B cell (primary cell): Measurements from ENCODE around the gene MARCHF4. TPM values are rescaled to one million over a fixed set of nuclear protein-coding genes. Genes with fewer than 3 reads are reported as not detected.

Source experiments
- ATAC-seq: fragments of 200-7000 bp; cut with Tn5 transposase; one replicate; pipeline ENCODE4 v1.10.0; 2021; ENCODE audit warnings: low read depth, mild to moderate bottlenecking, moderate number of reproducible peaks, moderate library complexity
- CTCF ChIA-PET: fragments of 350-600 bp; sonication (Branson Sonifier 250); formaldehyde crosslinking; loops from one replicate; lab custom pipeline; 2021; ENCODE audit warnings: antibody characterized with exemption, inconsistent platforms; lab: Charles Lee
- POLR2A ChIA-PET: fragments of 350-600 bp; sonication (Branson Sonifier 250); formaldehyde crosslinking; loops from one replicate; lab custom pipeline; 2021; ENCODE audit warnings: antibody characterized with exemption; lab: Charles Lee
- DNase-seq: peaks from one replicate; pipeline ENCODE4 v3.0.0; 2013
- H2AFZ ChIP-seq: 2 replicates; pipeline ENCODE4 v1.6.1; 2012; ENCODE audit warnings: mild to moderate bottlenecking, low read depth, low read length; ENCODE audit not compliant: insufficient read depth, poor library complexity, severe bottlenecking
- H3K27ac ChIP-seq, 2 donors: 1 replicate in 1 of 2; 2 replicates in 1 of 2; pipeline ENCODE4 v1.5.1; 2012 to 2013; ENCODE audit warnings: low read length in 2 of 2, mild to moderate bottlenecking in 2 of 2, moderate library complexity in 1 of 2
- H3K27me3 ChIP-seq, 4 experiments: fragments of 200-600 bp in 1 of 4; sonication (generic) in 1 of 4; replicated peaks in 1 of 4; 1 replicate in 2 of 4; 2 replicates in 2 of 4; pipeline versions ENCODE4 v1.6.1 to v1.7.0; 2013 to 2016; ENCODE audit warnings: low read length in 3 of 4, mild to moderate bottlenecking in 2 of 4, mixed read lengths in 1 of 4, moderate library complexity in 1 of 4; ENCODE audit not compliant: insufficient read depth in 4 of 4, control insufficient read depth in 3 of 4; ENCODE audit errors: control extremely low read depth in 1 of 4
- H3K36me3 ChIP-seq, 2 experiments: replicated peaks in 1 of 2; 1 replicate in 1 of 2; 2 replicates in 1 of 2; pipeline versions ENCODE4 v1.6.1 to v1.7.1; 2013; ENCODE audit warnings: low read length in 1 of 2; ENCODE audit not compliant: insufficient read depth in 2 of 2, control insufficient read depth in 1 of 2; ENCODE audit errors: control extremely low read depth in 1 of 2, extremely low read depth in 1 of 2
- H3K4me1 ChIP-seq, 2 donors: fragments of 200-600 bp in 1 of 2; sonication (generic) in 1 of 2; 1 replicate in 1 of 2; 2 replicates in 1 of 2; pipeline versions ENCODE4 v1.5.1 to v1.6.1; 2013 to 2017; ENCODE audit warnings: low read length in 2 of 2; ENCODE audit not compliant: control insufficient read depth in 2 of 2, insufficient read depth in 2 of 2
- H3K4me2 ChIP-seq: replicated peaks from 2 replicates; pipeline ENCODE3; 2012; ENCODE audit warnings: mild to moderate bottlenecking, low read depth, low read length; ENCODE audit not compliant: poor library complexity, severe bottlenecking
- H3K4me3 ChIP-seq, 5 experiments: fragments of 200-600 bp in 1 of 5; sonication (generic) in 1 of 5; 1 replicate in 3 of 5; 2 replicates in 2 of 5; pipeline versions ENCODE4 v1.5.1 to v1.7.0; 2011 to 2016; ENCODE audit warnings: low read length in 4 of 5, mild to moderate bottlenecking in 4 of 5, low read depth in 2 of 5, control low read depth in 1 of 5, moderate library complexity in 1 of 5; ENCODE audit not compliant: insufficient read depth in 1 of 5; ENCODE audit errors: control extremely low read depth in 1 of 5, extremely low read depth in 1 of 5
- H3K79me2 ChIP-seq: fragments of 200-600 bp; sonication (generic); one replicate; pipeline ENCODE4 v1.6.0; 2016; ENCODE audit warnings: low read length; ENCODE audit not compliant: control insufficient read depth, insufficient read depth
- H3K9ac ChIP-seq: fragments of 200-600 bp; sonication (generic); 2 replicates; pipeline ENCODE4 v1.6.1; 2017; ENCODE audit warnings: mild to moderate bottlenecking, low read length, moderate library complexity
- H3K9me3 ChIP-seq, 3 donors: one replicate each; pipeline versions ENCODE4 v1.6.1 to v1.7.1; 2013; ENCODE audit warnings: low read length in 2 of 3; ENCODE audit not compliant: control insufficient read depth in 2 of 3, insufficient read depth in 1 of 3; ENCODE audit errors: control extremely low read depth in 1 of 3
- H4K20me1 ChIP-seq: 2 replicates; pipeline ENCODE4 v1.6.0; 2012; ENCODE audit warnings: mild to moderate bottlenecking, low read length; ENCODE audit not compliant: insufficient read depth, control insufficient read depth, poor library complexity, severe bottlenecking
- H3K27ac Mint-ChIP-seq: one replicate; pipeline ENCODE4 v1.8.0; 2021; ENCODE audit warnings: mixed read lengths
- H3K27me3 Mint-ChIP-seq: one replicate; pipeline ENCODE4 v1.8.0; 2021; ENCODE audit warnings: mixed read lengths
- H3K4me1 Mint-ChIP-seq: one replicate; pipeline ENCODE4 v1.8.0; 2021; ENCODE audit warnings: mixed read lengths
- H3K4me3 Mint-ChIP-seq: one replicate; pipeline ENCODE4 v1.8.0; 2021; ENCODE audit warnings: mixed read lengths
- H3K9me3 Mint-ChIP-seq: one replicate; pipeline ENCODE4 v1.8.0; 2022; ENCODE audit warnings: mixed read lengths; ENCODE audit not compliant: insufficient read depth
- EZH2 ChIP-seq: IDR thresholded peaks from 2 replicates; pipeline ENCODE4 v1.6.1; 2012; ENCODE audit warnings: borderline replicate concordance, low read depth, mild to moderate bottlenecking, moderate library complexity, low read length; ENCODE audit not compliant: insufficient read depth, poor library complexity, severe bottlenecking
- WGBS: methylation state at CpG from one replicate; pipeline ENCODE4 v1.1.5; 2013; ENCODE audit warnings: missing lambda C conversion rate; ENCODE audit not compliant: insufficient coverage; 5-methylcytosine and 5-hydroxymethylcytosine counted together
- intact Hi-C: fragments of 100-400 bp; cut with micrococcal nuclease; formaldehyde crosslinking; loops from one replicate; pipeline ENCODE4 v1.10.0; 2022
- polyA plus RNA-seq: library from polyadenylated mRNA; depleted of rRNA; stranded (reverse); fragments of >200 nt; gene quantifications from 2 replicates; pipeline ENCODE4 v1.2.3, GENCODE V29; 2012
- total RNA-seq, 2 donors: library from RNA; stranded (reverse); fragments of 120-200 nt in 1 of 2; gene quantifications; 1 replicate in 1 of 2; 2 replicates in 1 of 2; pipeline versions ENCODE4 v1.2.3 to v1.2.4, GENCODE V29; 2013 to 2022
- TF ChIP-seq, protein P1 (sequence below): fragments of 200-600 bp; IDR thresholded peaks from one replicate; pipeline ENCODE4 v1.8.0; 2022; ENCODE audit warnings: antibody characterized with exemption, mild to moderate bottlenecking

Gene MARCHF4
- total and polyA plus RNA-seq, 2 donors (not counting 1 experiment from before 2014, with no cell fraction given), result not detected

DNA sequence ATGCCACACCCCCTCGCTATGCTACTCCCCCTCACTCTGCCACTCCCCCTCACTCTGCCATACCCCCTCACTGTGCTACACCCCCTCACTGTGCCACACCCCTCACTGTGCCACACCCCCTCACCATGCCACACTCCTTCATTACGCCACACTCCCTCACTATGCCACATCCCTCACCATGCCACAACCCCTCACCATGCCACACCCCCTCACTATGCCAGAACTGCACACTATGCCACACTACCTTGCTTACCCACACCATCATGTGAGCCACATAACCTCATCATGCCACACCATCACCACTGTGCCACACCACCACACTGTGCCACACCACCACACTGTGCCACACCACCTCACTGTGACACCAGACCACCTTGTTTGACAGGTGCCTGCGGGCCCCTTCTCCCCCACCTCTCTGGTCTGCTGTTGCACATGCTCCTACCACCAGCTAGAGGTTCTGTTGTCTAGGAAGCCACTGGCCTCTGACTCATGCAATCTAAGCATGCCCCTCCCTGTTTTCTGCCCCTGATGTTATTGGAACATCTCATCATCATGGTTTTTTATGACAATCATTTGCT, 22.0 kb downstream of the MARCHF4 start:
- intact Hi-C loops, result no loop called here
- CTCF ChIA-PET, result no interaction called here
- POLR2A ChIA-PET, result no interaction called here
- ATAC-seq, result no peak
- H3K27ac Mint-ChIP-seq, result no peak overlapping the region
- H3K9ac ChIP-seq, result no peak overlapping the region
- no peaks in the 10 kb centered on the region for H3K79me2 ChIP-seq
- peaks cover 11% of the 10 kb centered on the region for H3K27me3 Mint-ChIP-seq
- DNase-seq, result no peak
- no peak overlapping the region for H3K4me3 ChIP-seq
- H3K27ac ChIP-seq, result no peak overlapping the region
- H2AFZ ChIP-seq, result no peak overlapping the region
- no peaks in the 10 kb centered on the region for H3K9me3 ChIP-seq
- 88% methylated on average over 3 of the region's 3 CpGs for WGBS
- no peaks in the 10 kb centered on the region for H3K4me1 Mint-ChIP-seq
- H3K4me2 ChIP-seq, result no peak overlapping the region
- H3K4me3 Mint-ChIP-seq, result no peak overlapping the region
- H3K4me1 ChIP-seq, result no peaks in the 10 kb centered on the region
- no peaks in the 10 kb centered on the region for H3K36me3 ChIP-seq
- H3K9me3 Mint-ChIP-seq, result no peaks in the 10 kb centered on the region
- no peaks in the 10 kb centered on the region for H4K20me1 ChIP-seq
- no peaks in the 10 kb centered on the region for H3K27me3 ChIP-seq
- TF ChIP-seq EZH2, result no peak
- TF ChIP-seq, protein P1, sequence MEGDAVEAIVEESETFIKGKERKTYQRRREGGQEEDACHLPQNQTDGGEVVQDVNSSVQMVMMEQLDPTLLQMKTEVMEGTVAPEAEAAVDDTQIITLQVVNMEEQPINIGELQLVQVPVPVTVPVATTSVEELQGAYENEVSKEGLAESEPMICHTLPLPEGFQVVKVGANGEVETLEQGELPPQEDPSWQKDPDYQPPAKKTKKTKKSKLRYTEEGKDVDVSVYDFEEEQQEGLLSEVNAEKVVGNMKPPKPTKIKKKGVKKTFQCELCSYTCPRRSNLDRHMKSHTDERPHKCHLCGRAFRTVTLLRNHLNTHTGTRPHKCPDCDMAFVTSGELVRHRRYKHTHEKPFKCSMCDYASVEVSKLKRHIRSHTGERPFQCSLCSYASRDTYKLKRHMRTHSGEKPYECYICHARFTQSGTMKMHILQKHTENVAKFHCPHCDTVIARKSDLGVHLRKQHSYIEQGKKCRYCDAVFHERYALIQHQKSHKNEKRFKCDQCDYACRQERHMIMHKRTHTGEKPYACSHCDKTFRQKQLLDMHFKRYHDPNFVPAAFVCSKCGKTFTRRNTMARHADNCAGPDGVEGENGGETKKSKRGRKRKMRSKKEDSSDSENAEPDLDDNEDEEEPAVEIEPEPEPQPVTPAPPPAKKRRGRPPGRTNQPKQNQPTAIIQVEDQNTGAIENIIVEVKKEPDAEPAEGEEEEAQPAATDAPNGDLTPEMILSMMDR, result no peak

DNA sequence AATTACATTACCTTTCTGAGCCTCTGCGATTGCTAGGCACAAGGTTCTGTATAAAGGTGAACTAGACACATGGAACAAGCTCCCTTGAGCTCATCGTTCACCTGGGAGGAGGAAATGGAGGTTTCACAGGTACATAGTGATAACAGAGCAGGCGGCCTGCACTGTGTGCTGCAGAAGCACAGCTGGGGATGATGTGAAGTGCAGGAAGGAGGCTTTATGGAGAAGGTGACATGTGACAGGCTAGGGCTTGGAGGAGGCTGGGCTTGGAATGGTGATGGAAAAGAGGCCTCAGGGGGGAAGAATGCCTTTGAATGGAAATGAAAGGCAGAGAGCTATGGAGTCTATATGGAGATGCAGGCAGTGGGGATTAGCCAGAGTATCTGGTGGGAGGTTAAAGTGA, 22.9 kb downstream of the MARCHF4 start:
- H3K4me1 ChIP-seq, result no peaks in the 10 kb centered on the region
- no peaks in the 10 kb centered on the region for H3K79me2 ChIP-seq
- TF ChIP-seq, protein P1, result no peak
- no peak for TF ChIP-seq EZH2
- no peaks in the 10 kb centered on the region for H3K36me3 ChIP-seq
- Mint-ChIP-seq H3K9me3 (no peaks in the 10 kb centered on the region), H3K4me1 (no peaks in the 10 kb centered on the region), H3K27ac (no peak overlapping the region), H3K27me3 (peaks cover 11% of the 10 kb centered on the region), H3K4me3 (no peak overlapping the region)
- no peak overlapping the region for H3K4me3 ChIP-seq
- ATAC-seq (no peak), DNase-seq (no peak)
- ChIA-PET POLR2A (no interaction called here), CTCF (no interaction called here)
- no peak overlapping the region for H3K27ac ChIP-seq
- H3K9ac ChIP-seq, result no peak overlapping the region
- H3K4me2 ChIP-seq, result no peak overlapping the region
- H3K27me3 ChIP-seq, result peaks cover 0 to 4% (median 0%) of the 10 kb centered on the region in 4 experiments
- H3K9me3 ChIP-seq, result no peaks in the 10 kb centered on the region
- WGBS, result 79% methylated on average over 3 of the region's 3 CpGs
- intact Hi-C loops, result no loop called here
- no peaks in the 10 kb centered on the region for H4K20me1 ChIP-seq
- H2AFZ ChIP-seq, result no peak overlapping the region
